Measurements from ENCODE around the gene MXRA8.
"Not testable (repeated sequence)": the region's sequence is repeated elsewhere in the genome, so short reads cannot be mapped to it uniquely, and the experiment has no call there.

MXRA8 gene

DNA sequence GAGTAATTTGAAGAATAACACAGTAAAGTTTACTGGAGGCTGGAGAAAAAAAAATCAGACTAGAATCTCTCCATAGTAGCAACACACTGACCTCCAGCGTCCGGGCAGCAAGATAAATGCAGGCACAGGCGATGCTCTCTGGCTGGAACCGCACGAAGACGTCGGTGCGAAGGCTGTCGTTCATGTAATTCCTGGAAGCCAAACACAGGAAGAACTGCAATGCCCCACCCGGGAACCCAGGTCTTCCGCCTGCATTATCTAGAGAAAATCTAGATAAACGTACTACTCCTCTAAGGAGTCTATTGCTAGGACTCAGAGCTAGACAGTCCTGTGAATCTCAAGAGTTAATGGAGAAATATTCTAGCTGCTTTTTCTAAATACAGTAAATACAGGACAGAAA, 32.3 kb upstream of the MXRA8 start:
- DNase-seq: no peak

DNA sequence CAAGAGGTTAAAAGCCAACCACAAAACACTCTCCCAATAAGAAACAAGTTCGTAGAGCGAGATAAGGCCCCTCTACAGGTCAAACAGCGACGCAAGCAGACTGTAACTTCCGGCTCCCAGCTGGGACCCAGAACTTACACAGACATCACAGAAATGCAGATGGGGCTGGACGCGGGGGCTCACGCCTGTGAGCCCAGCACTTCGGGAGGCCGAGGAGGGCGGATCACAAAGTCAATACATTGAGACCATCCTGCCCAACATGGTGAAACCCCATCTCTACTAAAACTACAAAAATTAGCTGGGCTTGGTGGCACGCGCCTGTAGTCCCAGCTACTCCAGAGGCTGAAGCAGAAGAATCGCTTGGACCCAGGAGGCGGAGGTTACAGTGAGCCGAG, 29.7 kb upstream of the MXRA8 start:
- no peak for DNase-seq

DNA sequence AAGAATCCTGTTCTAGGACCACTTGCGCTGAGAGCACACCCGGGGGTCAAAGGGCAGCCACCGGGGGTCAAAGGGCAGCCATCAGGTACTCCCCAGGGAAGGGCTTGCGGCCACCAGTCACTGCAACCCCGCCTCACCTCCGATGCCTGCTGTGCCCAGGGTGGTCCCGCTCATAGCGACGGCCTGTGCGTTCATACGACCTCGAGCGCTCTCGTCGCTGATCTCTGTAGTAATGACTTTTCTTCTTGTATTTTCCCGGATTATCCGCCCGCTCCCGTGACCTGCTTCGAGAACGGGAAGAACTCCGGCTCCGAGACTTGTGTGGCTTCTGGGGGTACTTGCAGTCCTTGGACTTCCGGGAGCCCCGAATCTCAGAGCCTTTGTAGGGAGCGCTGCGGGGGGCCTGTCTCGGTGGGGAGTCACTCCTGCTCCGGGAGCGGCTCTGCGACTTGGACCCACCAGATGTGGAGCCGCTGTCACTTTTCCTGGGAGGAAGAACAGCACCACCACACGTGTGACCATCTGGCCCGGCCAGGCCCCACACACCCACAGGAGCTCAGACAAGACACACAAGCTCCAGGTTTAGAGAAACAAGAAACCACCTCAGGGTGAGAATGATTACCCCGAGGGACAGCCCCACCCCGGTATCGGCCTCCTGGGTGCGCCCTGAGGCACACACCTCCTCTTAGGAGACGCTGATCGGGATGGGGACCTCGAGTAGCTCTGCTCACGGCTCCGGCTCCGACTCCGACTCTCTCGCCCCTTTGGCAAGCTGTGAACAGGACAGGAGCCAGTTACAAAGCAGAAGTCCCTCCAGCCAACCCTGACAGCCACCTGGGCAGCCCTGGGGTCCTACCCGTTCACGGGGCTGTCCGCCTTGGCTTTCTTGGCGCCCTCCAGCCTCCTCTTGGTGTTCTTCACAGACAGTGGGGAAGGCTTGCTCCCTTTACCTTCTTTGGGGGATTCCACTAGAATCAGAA, 29.0 kb upstream of the MXRA8 start:
- no peak for DNase-seq

DNA sequence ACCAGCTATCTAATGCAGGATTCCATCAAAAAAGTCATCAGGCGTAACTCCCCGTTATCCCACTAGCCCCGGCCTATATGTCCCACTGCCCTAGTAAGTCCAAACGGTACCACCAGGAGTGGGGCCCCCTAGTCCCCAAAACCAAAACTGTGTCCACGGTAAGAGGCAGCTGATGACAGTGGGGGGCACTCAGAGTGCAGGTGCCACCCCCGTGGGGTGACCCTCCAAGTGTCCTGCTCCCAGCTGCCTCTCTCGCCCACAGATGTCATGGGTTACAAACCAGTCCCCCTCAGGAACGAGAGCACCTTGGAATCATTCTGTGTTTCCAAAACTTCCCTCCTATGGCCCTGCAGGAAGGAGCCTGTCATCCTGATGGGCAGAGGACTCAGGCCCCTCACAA, 27.6 kb upstream of the MXRA8 start:
- no peak for DNase-seq

DNA sequence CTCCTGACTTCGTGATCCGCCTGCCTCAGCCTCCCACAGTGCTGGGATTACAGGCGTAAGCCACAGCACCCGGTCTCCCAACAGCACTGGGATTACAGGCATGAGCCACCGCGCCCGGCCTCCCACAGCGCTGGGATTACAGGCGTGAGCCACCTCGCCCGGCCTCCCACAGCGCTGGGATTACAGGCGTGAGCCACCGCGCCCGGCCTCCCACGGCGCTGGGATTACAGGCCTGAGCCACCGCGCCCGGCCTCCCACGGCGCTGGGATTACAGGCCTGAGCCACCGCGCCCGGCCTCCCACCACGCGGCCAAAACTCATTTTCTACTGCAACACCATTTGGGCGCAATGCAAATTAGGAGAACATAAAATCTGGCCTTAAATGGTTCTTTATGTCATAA, 27.0 kb upstream of the MXRA8 start:
- not testable (repeated sequence) for DNase-seq

DNA sequence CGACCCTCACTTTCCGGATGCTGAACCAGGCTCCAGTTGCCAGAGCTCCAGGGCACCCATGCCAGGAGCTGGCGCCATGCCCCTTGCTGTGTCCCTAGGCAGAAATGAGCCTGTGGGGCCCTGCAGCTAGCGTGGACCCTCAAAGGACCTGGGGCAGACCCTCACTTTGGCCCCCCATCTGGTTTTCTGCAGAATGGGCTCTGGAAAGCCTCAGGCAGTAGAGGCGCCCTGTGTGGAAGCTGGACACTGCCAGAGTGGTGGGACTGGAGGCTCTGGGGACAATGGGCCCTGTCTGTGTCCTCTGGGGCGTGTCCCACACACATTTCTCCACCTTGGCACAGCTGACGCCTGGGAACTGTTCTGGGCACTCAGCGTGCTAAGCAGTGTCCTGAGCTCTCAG, 22.9 kb upstream of the MXRA8 start:
- no peak for DNase-seq

DNA sequence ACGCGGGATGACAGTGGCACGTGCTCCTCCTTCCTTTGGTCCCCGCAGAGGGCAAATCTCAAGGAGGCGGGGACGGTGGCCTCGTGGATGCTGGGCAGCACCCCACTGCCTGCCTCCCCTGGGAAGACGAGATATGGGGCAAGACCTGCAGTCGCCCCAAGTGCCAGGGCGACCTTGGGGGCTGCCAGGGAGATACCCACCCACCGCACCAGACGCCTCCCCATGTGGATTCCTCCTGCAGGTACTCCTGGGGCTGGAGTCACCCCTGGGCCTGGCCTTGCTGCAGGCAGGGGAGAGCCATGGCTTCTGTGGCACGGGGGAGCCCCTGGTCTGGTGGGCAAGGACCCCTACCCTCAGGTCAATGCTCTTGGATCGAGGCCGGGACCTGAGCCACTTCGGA, 22.5 kb upstream of the MXRA8 start:
- DNase-seq: no peak

DNA sequence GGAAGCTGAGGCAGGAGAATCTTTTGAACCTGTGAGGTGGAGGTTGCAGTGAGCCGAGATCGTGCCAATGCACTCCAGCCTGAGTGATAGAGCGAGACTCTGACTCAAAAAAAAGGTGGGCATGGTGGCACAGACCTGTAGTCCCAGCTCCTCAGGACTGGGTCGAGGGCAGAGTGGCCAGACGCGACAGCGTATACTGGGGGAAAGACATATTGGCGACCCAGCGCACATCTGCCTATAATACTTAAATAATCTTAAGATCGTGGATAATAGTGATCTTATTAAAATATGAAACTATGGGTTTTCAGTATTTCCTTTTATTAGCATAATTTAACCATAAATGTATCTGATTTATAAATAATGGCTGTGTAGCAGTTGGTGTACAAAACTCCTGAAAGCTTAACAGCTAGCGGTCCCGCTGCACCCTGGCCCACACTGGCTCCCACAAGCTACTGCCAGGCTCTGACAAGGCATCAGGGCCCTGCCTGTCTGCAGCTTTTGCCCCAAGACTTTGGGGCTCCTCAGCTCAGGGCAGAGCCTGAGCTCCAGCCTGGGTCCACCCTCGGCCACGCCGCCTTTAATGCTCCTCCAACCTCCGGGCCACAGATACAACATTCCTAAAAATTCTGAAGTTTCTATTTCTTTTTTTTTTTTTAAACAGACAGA, 19.3 kb upstream of the MXRA8 start:
- DNase-seq: no peak

DNA sequence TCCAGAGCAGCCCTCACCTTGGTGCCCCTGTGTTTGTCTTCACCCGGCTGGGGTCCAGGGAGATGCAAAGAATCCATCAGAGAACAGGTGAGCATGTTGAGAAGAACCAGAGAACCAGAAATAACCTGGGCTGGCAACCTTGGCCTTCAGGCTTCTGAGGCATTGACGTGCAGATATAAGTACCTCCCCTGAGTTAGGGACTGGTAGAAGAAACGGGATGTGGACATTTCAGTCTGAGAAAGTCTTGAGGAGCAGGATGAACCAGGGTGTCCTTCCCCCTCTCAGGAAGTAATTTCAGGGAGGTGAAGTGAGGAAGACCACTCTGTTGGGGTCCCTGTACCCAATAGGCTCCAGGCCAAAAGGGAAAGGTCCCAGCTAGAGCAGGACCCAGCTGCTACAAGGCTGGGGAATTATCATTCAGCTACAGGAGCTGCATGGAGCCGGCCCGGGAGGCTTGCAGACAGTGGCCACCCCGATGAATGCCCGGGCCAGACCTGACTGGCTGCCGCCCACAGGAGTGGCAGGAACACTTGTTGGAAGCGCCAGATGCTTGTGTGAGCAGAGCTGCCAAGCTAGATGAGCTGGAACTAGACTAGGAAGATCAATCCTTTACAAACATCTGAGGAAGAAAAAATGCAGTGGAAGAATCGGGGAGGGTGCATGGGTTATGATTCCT, 18.3 kb upstream of the MXRA8 start:
- no peak for DNase-seq

DNA sequence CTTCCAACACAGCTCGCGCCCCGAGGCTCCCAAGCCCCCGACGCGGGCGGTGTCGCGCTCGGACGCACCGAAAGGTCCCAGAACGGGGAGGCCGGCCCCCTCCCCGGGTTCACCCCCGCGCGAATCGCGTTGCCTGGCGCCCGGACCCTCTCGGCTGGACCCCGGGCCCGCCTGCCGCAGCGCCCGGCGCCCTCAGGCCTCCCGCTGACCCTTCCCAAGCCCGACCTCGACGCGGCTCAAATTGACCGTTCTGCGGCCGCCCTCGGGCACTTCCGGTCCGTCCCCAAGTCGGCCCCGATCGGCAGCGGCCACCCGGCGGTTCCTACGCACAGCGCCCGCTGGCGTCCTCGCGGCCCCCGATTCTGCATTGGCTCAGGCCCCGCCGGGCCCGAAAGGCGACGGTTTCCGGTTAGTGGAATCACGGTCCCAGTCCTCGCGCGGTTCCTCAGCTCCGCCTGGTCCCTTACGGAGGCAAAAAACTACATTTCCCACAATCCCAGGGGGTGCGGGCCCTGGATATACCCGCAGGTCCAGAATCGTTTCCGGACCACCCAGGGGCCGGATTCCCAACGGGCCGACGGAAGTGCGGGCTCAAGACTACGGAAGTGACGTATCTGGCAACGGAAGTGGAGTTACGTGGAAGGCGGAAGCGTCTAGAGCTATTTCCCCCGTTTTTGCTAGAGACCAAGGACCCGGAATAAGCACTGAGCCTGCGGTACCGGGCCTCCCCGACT, 16.7 kb upstream of the MXRA8 start, which contains the start of gene AURKAIP1:
TSS of gene AURKAIP1 (minus strand) at position 279 of the 734 bp plus-strand sequence. CDS start 451 bp downstream, outside the sequence.
- peak; percentile 99 for DNase-seq

DNA sequence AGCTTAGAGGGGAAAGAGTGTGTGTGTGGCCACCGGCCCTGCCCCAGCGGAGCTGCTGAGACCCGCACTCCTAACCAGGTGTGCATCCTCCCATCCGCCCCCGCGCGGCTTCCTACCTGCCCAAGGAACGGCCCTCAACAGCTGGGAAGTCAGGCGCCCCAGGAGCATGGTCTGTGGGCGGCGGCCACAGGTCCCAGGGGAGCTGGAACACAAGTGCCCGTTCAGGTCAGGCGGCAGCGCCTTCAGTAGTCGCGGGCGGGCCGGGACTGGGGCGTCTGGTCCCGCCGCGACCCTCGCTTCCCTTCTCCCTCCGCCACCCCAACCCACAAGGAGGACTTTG, 16.2 kb upstream of the MXRA8 start:
- peak; percentile 44 for DNase-seq

DNA sequence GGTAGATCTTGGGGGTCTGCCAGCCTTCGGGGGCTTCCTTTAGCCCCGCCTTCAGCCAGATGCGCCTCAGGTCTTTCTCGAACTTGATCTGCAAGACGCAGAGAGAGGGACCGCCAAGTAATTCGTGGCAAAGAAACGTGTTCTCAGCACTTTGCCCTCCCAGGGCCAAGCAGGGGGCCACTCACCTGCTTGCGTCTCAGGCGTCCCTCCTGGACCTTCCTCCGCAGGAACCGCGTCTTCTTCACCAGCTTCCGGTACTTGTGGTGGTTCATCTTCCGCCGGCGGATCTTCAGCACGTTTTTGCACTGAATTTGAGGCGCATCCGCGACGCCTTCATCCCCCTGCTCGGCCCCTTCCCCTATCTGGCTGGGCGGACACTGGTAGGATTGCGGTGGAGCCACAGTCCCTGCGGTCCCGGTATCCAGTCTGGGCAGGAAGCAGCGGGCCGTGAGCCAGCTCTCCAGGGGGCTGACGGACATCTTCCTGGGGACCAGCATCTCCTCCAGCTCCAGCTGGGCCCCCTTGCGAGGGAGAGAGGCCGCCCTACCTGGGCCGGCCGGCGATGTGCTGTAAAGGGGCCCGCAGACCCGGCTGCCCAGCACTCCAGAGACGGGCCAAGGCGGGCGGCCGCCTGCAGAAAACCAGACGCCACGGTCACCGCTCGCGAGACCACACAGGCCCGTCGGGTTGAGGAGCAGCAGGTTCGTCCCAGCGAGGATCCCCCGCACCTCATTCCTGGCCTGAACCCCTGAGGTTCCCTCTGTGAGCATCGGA, 15.6 kb upstream of the MXRA8 start:
- no peak for DNase-seq

DNA sequence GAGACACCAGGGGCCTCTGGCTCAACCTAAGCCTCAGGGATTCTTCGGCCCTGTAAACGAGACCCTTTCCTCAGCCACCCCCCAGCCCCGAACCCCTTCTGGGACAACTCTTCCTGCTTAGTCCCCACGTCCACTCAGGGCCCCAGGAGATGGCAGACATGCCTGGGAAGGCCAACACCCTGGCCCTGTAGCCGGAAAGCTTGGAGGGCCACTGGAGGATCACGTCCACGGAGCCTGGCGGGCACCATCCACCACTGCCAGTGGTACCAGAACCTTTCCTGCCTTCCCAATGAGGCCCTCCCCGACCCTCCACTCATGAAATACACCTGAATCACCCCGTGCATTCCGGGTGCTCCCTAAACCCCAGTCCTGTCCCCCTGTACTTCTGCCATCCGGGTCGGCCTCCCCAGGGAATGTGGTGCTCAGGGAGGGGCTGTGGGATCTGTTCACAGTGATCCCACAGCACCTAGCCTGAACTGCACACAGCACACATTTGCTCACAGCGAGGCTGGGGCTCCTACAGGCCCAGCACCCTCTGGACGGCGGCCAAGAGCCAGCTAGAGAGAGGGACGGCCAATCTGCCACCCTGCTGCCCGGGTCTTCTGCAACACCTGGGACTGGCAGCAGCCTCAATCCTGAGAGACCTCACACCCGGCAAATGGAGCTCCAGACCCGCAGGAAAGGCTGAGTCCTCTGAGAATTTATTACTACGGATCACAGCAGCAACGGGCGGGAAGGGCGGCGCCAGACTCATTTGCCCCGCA, 14.9 kb upstream of the MXRA8 start:
- DNase-seq: peak; percentile 42

DNA sequence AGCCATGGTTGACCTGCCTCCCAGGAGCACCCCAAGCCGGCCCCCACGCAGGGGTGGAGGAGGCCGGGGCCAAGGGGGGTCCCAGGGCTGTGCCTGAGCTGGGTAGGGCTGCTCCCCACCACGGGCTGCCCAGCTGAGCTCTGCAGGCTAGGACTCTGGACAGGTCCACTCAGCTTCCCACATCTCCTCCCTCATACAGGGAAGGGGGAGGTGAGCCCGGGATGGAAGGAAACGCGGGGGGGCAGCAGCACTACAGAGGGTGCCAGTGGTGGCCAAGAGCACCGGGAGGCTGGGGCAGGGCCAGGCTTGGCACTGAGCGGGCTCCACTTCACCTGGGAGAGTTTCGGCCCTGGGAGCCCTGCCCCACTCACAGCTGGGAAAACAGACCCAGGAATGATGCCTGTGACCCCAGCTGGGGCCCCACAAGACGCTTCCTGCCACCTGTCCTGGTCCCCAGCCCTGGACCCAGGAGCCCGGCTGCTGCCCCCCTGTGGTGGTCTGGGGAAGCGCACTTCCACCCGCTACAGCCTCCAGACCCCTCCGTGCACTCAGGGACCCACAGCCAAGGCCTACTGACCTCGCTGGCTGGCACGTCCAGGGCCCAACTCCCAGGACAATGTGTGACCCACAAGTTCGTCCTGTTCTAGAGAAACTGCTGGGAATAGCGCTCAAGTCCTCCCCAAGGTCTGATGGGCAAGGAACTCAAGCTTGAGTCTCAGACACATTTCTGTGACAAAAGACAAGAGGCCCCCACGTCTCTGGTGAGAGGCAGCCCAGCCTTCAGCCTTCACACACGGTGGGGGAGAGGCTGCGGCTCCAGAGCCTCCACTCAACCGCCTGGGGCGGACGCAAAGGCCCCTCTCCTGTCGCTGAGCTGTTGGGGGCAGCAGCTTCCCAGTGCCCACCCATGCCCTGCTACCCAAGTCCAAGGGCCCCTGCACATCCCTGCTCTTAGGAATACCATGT, 13.7 kb upstream of the MXRA8 start:
- peak; percentile 79 for DNase-seq

DNA sequence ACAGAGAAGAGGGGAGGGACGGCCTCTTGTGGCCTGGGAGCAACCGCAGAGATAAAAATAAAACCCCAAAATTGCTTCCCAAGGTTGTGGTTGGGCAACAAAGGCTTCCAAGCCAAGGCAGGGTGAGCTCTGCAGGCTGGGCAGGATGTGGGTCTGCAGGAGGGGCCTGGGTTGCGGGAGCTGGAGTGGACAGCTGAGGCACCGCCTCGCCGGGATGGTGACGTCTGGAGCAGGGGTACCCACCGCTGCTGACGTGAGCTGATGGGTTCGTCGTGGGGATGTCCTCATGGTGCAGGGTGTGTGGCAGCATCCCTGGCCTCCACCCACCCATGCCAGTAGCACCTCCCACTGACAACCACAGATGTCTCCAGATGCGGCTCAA, 13.0 kb upstream of the MXRA8 start:
- peak; percentile 75 for DNase-seq

DNA sequence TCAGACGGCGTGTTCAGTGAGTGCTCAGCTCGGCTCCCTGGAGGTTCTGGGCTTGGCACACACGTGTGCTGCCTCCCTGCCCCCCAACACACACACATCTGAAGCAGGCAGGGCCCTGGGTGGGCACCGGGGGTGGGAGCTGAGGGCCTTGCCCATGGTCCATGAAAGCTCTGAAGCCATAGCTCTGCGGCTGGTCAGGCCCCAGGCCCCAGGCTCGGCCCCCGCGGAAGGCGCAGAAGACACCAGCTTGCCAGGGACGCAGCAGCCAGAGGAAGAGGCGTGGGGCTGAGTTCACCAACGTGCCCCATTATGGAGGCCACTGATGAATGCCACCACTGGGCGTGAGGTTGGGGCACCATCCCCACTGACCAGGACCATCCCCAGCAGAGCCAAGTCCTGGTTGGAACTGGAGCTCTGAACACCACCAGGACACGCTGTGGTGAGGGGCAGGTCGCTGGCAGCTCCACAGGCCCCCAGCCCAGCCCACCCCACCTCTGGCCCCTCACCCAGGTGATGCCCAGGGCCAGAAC, 12.5 kb upstream of the MXRA8 start:
- peak; percentile 42 for DNase-seq

DNA sequence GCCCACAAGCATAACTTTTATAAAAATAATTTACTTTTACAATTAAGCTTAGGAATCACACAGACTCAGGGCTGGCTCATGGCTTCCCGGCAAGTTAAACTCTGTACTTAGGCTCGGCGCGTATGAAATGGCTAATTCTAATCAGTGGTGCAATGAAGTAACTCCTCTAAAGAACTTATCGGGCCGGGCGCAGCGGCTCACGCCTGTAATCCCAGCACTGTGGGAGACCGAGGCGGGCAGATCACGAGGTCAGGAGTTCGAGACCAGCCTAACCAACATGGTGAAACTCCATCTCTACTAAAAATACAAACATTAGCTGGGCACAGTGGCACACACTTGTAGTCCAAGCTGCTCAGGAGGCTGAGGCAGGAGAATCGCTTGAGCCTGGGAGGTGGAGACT, 11.7 kb upstream of the MXRA8 start:
- not testable (repeated sequence) for DNase-seq

DNA sequence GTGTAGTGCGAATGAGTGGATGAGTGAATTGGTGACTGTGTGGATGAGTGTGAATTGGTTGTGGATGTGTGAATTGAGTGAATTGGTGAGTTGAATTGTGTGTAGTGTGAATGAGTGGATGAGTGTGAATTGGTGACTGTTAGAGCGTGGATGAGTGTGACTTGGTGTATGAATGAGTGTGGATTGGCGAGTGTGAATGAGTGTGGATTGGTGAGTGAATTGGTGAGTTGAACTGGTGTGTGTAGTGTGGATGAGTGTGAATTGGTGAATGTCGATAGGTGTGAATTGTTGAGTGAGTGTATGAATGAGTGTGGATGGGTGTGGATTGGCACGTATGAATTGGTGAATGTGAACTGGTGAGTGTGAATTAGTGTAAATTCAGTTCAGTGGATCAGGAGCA, 9.0 kb upstream of the MXRA8 start:
- DNase-seq: no peak

DNA sequence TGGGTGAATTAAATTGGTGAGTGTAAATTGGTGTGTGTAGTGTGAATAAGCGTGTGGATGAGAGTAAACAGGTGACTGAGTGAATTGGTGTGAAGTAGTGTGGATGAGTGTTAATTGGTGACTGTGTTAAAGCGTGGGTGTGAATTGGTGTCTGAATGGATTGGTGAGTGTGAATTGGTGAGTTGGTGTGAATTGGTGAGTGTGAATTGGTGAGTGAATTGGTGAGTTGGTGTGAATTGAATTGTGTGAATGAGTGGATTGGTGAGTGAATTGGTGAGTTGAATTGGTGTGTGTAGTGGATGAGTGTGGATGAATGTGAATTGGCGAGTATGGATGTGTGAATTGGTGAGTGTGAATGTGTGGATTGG, 8.3 kb upstream of the MXRA8 start:
- DNase-seq: no peak
